Peyer's patch (tissue), 4 donors: ENCODE measurements around the gene NDUFC1. TPM values are rescaled to one million over a fixed set of nuclear protein-coding genes. Genes with fewer than 3 reads are reported as not detected.

Experiments
- DNase-seq, 3 donors: peaks; one replicate each; pipeline ENCODE4 v3.0.0-alpha.2; 2017 to 2019
- H3K27ac ChIP-seq, 4 donors: fragments of 200-600 bp; sonication (generic); one replicate each; pipeline ENCODE4 v1.5.1; 2016 to 2019
- H3K27me3 ChIP-seq, 2 donors: fragments of 200-600 bp; sonication (generic); one replicate each; pipeline ENCODE4 v1.5.1; 2019
- H3K36me3 ChIP-seq, 3 donors: fragments of 200-600 bp; sonication (generic); one replicate each; pipeline ENCODE4 v1.5.1; 2016 to 2019
- H3K4me1 ChIP-seq, 4 donors: fragments of 200-600 bp; sonication (generic); one replicate each; pipeline ENCODE4 v1.5.1; 2016 to 2019
- H3K4me3 ChIP-seq, 4 donors: fragments of 200-600 bp; sonication (generic); 1 replicate in 3 of 4; 2 replicates in 1 of 4; pipeline ENCODE4 v1.5.1; 2016 to 2019; ENCODE audit warnings: mild to moderate bottlenecking in 1 of 4
- H3K9me3 ChIP-seq, 4 donors: fragments of 200-600 bp; sonication (generic); one replicate each; pipeline ENCODE4 v1.5.1; 2016 to 2019; ENCODE audit warnings: mild to moderate bottlenecking in 1 of 4
- POLR2A ChIP-seq, 2 donors: fragments of 450-650 bp; IDR thresholded peaks; one replicate each; pipeline ENCODE4 v1.5.1; 2017; ENCODE audit warnings: antibody characterized with exemption in 2 of 2, mild to moderate bottlenecking in 2 of 2, moderate library complexity in 2 of 2
- total RNA-seq, 4 donors: library from RNA; depleted of rRNA; stranded (reverse); fragments of >200 nt; gene quantifications; one replicate each; pipeline ENCODE4 v1.1.0, GENCODE V29; 2016
- TF ChIP-seq, protein P1 (sequence below), 6 experiments: fragments of 450-650 bp in 4 of 6; fragments of 200-600 bp in 2 of 6; sonication (generic) in 1 of 6; IDR thresholded peaks; one replicate each; pipeline ENCODE4 v1.5.1; 2017 to 2019; ENCODE audit warnings: antibody characterized with exemption in 6 of 6, mild to moderate bottlenecking in 3 of 6, moderate library complexity in 1 of 6

The NDUFC1 gene
- total RNA-seq, 4 donors from 2014 or later = 20.6 to 75.8 (median 53.9) TPM

DNA sequence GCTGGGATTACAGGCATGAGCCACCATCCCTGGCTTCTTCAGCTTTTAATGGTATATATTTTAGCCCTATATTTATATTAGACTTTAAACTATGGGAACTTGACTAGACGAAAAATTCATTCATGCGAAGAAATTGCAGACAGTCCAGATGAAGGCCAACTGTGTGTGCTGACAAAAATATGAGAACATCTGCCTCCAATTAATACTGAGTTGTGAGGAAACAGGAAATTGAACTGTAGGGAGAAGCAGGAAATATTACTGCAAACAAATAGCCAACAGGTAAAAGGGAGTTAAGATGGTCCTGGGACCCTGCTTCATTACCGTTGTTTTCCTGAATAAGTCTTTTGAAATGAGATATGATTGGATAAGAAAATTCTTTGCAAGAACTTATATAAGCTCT, 48.6 kb downstream of the NDUFC1 start:
- no peak for DNase-seq
- TF ChIP-seq, protein P1, sequence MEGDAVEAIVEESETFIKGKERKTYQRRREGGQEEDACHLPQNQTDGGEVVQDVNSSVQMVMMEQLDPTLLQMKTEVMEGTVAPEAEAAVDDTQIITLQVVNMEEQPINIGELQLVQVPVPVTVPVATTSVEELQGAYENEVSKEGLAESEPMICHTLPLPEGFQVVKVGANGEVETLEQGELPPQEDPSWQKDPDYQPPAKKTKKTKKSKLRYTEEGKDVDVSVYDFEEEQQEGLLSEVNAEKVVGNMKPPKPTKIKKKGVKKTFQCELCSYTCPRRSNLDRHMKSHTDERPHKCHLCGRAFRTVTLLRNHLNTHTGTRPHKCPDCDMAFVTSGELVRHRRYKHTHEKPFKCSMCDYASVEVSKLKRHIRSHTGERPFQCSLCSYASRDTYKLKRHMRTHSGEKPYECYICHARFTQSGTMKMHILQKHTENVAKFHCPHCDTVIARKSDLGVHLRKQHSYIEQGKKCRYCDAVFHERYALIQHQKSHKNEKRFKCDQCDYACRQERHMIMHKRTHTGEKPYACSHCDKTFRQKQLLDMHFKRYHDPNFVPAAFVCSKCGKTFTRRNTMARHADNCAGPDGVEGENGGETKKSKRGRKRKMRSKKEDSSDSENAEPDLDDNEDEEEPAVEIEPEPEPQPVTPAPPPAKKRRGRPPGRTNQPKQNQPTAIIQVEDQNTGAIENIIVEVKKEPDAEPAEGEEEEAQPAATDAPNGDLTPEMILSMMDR (IDR thresholded peaks at IDR 0.05) = no peak
- TF ChIP-seq POLR2A (IDR thresholded peaks at IDR 0.05) = no peak
- Histone ChIP-seq H3K4me3 (no peak overlapping the region), H3K27me3 (no peaks in the 10 kb centered on the region), H3K27ac (no peak overlapping the region), H3K36me3 (no peaks in the 10 kb centered on the region), H3K9me3 (no peaks in the 10 kb centered on the region), H3K4me1 (no peaks in the 10 kb centered on the region)

DNA sequence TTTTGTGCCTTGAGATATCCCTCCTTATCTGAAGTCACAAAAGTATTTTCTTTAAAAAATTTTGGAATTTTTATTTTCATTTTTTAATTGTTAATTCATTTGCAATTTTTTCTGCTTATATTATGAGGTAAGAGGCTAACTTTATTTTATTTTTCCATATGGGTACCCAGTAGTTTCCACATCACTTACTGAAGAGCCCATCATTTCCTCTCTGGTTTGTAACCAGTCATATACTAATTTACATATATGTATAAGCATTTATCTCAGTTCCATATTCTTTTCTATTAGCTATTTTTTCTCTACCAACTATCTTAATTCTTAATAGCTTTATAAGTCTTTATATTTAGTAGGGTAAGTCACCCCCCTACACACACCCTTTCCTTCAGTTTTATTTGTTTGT, 49.2 kb downstream of the NDUFC1 start:
- Histone ChIP-seq H3K4me1 (no peaks in the 10 kb centered on the region), H3K4me3 (no peak overlapping the region), H3K36me3 (no peaks in the 10 kb centered on the region), H3K27ac (no peak overlapping the region), H3K9me3 (no peaks in the 10 kb centered on the region), H3K27me3 (no peaks in the 10 kb centered on the region)
- no peak for DNase-seq
- TF ChIP-seq POLR2A (IDR thresholded peaks at IDR 0.05) = no peak
- TF ChIP-seq, protein P1 (IDR thresholded peaks at IDR 0.05) = no peak

DNA sequence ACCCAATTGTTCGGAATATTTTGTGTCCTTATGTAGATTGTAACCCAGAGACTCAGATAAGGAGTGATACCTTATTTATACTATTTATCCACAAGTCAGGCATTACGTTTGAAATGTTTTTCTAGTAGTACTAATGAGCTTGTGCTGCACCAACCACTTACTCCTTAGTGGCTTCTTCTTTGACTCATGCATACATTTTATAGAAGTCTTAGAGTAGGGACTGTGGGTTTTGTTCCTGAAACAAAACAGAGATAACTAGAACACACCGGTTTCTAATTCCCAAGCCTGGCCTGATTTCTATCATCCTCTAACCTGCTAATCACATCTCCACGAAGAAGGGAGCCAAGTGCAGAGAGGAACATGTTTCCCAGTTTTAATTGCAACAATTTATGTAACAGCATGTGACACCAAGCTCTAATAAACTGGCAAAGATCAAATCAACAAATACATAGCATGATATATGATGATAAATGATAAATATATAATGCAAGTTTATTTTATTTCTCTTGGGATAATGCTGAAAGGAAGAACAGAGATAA, 54.5 kb downstream of the NDUFC1 start:
- DNase-seq = no peak
- Histone ChIP-seq H3K27ac (no peak overlapping the region), H3K36me3 (no peaks in the 10 kb centered on the region), H3K9me3 (no peaks in the 10 kb centered on the region), H3K27me3 (no peaks in the 10 kb centered on the region), H3K4me3 (no peak overlapping the region), H3K4me1 (no peaks in the 10 kb centered on the region)
- no peak for TF ChIP-seq POLR2A (IDR thresholded peaks at IDR 0.05)
- TF ChIP-seq, protein P1 (IDR thresholded peaks at IDR 0.05) = no peak

DNA sequence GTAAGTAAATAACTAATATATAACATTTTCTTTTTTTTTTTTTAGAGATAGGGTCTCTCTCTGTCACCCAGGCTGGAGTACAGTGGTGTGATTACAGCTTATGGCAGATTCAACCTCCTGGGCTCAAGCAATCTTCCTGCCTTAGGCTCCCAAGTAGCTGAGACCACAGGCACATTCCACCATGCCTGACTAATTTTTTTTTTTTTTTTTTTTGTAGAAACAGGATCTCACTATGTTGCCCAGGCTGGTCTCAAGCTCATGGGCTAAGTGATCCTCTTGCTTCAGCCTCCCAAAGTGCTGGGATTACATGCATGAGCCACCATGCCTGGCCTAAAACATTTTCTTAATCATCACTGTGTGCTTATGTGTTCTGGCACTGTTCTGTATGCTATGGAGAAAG, 55.0 kb downstream of the NDUFC1 start:
- no peak for TF ChIP-seq POLR2A (IDR thresholded peaks at IDR 0.05)
- TF ChIP-seq, protein P1 (IDR thresholded peaks at IDR 0.05) = no peak
- no peak for DNase-seq
- Histone ChIP-seq H3K27ac (no peak overlapping the region), H3K27me3 (no peaks in the 10 kb centered on the region), H3K9me3 (no peaks in the 10 kb centered on the region), H3K4me3 (no peak overlapping the region), H3K36me3 (no peaks in the 10 kb centered on the region), H3K4me1 (no peaks in the 10 kb centered on the region)

DNA sequence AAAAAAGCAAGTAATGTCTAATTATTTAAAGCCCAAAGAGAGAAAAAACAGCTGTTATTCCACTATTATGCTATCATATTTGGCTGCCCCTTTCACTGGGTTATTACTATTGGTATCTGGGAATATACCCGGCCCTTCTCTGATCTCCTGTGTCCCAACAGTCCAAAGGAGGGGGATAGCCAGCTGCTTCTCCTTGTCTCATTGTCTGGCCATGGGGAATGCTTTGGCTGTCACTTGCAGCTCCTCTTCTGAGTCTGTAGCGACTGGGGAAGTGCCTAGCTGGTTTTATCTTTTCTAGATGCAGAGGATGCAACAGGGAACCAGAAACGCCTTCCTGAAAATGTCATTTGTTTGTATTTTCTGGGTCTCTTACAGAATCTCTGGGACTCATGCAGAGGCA, 56.1 kb downstream of the NDUFC1 start:
- H3K27ac ChIP-seq = no peak overlapping the region
- no peaks in the 10 kb centered on the region for H3K36me3 ChIP-seq
- no peak for DNase-seq
- no peak overlapping the region for H3K4me3 ChIP-seq
- no peaks in the 10 kb centered on the region for H3K4me1 ChIP-seq
- no peaks in the 10 kb centered on the region for H3K27me3 ChIP-seq
- no peak for TF ChIP-seq POLR2A (IDR thresholded peaks at IDR 0.05)
- TF ChIP-seq, protein P1 (IDR thresholded peaks at IDR 0.05) = no peak
- H3K9me3 ChIP-seq = no peaks in the 10 kb centered on the region

DNA sequence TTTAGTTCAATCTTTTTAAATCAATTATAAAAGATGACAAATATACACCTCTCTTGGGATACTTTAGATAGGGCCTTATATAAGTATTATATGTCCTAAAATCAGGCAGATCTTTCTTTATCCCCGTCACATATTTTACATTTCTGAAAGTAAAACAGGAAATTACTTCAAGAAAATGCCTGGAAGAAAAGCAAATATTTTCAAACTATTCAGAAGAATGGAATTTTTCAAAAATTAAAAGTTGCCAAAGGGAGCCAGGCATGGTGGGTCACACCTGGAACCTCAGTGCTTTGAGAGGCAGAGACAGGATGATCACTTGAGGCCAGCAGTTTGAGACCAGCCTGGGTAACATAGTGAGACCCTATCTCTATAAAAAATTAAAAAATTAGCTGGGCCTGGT, 56.7 kb downstream of the NDUFC1 start:
- no peaks in the 10 kb centered on the region for H3K4me1 ChIP-seq
- no peak for DNase-seq
- no peak for TF ChIP-seq POLR2A (IDR thresholded peaks at IDR 0.05)
- TF ChIP-seq, protein P1 (IDR thresholded peaks at IDR 0.05) = no peak
- no peak overlapping the region for H3K27ac ChIP-seq
- H3K36me3 ChIP-seq = no peaks in the 10 kb centered on the region
- no peaks in the 10 kb centered on the region for H3K9me3 ChIP-seq
- no peaks in the 10 kb centered on the region for H3K27me3 ChIP-seq
- no peak overlapping the region for H3K4me3 ChIP-seq
